Measurements from ENCODE around the gene CDKN2B.
A peak's percentile ranks its signal among the peaks of the same experiment; 100 is the strongest.

Gene CDKN2B

DNA sequence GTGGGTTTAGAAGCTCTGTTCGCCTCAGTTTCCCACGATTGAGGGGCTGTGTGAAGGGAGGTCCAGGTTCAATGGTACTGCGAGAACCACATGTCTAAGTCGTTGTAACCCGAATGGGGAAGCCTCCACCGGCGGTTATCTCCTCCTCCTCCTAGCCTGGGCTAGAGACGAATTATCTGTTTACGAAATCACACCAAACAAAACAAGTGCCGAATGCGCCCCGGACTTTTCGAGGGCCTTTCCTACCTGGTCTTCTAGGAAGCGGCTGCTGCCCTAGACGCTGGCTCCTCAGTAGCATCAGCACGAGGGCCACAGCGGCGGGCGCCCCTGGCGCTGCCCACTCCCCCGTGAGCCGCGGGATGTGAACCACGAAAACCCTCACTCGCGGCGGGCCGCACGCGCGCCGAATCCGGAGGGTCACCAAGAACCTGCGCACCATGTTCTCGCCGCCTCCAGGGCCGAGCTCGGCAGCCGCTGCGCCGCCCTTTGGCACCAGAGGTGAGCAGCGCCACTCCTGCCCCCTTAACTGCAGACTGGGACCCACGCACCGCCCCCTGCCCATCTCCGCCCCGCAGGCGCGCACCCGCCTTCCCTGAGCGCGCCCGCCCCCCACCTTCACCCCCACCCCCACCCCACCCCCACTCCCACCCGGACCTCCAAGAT is 15.1 kb downstream of the CDKN2B start, which contains the start of gene CDKN2A:
Gene CDKN2A (minus strand): TSS at position 500 of the 663 bp plus-strand sequence.
- peak; percentile 66 for DNase-seq

DNA sequence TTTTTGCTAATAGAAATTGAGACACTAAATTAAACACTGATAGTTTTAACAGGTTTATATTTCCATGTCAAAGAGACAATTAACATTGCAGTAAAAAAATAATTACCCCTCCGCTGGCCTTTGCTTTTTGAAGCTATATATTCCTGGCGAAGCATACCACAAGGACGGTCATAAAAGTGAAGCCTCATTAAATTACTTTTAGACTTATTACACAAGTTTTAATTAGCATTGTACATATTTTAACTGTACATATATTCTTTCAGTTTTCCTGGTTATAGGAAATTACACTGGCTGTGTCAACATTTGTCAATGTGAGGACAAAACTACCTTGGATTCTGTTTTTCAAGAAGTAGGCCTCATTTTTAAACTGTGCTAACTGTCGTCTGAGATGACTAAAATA is 16.1 kb downstream of the CDKN2B start:
- no peak for DNase-seq

DNA sequence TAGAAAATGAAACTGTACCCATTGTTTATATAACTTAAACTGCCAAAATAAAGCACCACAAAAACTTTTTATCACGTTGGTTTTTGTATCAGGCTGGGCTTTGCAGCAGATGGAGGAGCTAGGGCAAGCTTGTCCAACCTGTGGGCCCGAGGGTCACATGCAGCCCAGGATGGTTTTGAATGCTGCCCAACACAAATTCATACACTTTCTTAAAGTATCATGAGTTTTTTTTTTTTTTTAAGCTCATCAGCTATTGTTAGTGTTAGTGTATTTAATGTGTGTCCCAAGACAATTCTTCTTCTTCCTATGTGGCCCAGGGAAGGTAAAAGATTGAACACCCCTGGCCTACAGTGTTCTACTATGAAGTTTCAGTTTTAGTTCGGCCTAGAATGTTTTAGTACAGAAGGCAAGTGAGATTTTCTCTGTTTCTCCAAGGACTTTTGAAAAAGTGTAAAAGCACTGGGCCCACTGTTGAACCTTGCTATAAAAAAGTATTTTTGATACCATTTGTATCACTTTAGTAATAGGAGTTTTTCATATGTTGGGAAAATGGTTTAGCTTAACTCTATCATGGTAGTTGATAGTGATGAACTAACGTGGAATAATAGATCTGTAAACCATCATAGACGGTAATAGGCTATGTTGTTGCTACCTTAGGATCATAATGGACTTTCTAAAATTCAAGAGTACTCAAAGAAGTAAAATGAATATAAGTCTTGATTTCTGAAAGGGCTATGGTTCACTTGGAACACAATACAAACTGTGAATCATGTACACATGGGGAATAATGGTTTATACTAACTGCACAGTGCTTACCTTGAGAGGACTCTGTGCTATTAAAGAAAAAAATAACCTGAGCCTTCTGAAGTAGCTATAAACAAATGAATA is 17.8 kb downstream of the CDKN2B start:
- no peak for DNase-seq

DNA sequence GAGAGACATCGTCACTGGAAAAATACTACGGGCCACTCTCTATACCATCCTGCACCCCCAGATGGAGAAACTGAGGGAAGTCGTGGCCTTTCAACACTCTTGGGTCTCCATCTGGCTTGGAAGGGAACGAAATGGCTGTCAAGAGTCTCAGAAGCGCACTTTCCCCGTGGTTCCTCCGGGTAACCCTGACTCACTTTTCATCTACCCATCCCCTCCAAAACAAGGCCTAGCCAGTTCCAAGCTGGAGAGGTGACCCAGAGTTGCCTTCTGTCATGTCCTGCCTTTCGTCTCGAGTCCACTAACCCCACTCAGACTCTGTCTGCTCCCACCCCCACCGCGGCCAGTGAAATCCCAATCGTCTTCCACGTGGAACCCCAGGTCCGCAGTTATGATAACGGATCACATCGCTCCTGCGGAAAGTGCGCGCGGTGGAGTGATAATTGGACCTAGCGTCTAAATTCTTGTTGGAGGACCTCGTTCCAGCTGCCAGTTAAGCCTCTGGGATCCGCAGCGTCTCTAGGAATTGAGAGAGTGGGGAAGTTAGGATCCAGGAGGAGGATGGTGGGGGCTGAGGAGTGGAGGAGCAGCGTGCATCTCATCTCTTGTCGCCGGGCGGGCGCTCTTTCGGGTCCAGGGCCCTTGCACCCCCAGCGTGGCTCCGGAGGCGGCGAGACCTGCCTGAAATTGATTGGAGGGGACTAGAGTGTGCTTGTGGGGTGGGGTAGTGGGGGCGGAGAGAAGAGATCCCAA is 19.5 kb downstream of the CDKN2B start:
- DNase-seq: no peak

DNA sequence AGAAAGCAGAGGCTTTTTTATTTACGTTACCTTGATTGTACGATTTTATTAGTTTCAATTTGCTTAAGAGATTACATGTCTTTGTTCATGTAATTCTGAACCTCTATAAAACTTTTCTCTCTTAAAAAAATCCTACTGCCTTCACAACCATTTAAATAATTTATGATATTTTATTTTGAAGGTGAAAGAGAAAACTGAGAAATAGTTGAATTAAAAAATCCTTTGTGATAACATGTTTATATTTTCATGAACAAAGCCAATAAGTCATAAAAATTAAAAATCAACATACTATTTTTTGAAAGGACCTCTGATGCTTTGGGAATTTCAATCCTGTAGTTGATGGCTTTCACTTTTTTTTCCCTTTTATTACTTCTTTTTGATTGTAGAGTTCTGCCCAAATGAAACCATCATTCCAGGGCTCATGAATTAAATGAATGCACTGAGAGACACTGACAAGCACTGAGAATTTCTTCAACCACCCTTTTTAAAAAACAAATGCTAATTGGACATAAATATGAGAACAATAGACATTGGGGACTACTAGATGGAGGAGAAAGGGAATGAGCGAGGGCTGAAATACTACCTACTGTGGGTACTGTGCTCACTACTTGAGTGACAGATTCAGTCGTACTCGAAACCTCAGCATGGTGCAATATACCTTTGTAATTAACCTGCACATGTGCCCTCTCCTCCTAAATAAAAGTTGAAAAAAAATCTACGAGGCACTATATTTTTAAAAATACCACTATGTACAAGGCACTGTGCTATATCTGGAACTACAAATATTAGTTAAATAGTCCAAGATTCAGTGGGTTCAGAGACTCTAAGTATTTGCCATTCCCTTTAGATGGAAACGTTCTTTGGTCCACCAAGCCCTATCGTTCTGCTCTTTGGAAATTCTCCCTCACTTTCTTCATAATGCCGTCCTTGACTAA is 20.8 kb downstream of the CDKN2B start:
- no peak for DNase-seq

DNA sequence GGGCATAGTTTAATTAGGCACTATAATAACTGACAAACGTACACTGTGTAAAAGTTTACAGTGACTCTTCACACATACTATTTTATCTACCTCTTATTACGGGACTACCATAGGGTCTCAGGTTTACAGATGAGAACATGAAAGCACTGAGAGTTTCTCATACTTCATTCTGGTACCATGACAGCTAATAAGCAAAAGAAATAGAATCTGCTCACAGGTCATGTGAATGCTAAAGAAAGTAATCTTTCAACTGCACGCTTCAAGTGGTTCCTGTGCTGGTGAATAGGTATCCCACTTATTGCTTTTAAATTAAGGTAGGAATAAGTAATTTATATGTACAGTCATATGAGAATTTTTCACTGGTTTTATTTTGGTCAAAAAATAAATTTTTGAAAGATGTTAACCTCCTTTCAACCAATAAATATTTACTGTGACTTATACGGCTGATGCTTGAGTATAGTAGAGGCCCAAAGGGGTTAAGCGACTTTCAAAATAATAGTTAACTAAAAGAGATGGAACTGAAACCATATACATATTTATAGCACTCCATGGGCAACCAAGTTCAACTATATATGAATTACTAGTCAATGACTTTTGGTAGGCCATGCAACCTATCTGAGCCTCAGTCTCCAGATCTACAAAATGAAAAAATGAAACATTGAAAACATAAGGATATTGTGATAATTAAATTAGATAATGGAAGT is 23.0 kb downstream of the CDKN2B start:
- no peak for DNase-seq

DNA sequence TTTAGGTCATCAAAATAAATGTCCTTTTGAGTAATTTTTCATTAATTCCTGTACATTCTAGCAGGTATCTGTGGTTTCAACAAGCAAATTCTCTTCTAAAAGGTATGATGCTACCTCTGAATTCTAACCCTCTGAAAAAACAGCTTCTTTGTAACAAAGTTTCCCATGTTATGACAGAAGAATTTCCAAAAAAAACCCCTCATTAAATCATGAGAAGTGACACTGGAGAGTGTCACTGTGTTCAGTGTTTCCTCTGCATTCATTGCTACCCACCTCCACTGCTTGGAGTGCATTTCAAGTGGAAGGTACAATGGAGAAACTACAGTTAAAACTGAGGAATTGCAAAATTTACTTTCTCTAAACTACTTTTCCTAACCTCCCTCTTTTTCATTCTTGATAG is 25.0 kb downstream of the CDKN2B start:
- DNase-seq: no peak

DNA sequence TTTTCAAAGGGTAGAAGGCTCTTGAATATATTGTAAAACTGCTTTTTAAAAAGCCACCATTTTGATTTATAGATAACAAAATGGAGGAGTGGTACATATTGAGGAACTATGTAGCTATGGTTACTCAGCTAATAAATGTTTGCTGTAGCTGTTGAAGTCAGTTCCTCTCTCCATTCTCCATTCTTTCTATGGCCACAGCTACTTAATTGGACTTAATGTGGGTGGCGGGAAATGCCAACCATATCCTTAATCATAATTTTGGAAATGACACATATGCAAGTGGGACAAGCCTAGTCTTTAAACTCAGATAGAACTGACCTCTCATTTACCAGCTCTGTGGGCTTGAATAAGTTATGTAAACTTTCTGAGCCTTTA is 25.6 kb downstream of the CDKN2B start:
- no peak for DNase-seq

DNA sequence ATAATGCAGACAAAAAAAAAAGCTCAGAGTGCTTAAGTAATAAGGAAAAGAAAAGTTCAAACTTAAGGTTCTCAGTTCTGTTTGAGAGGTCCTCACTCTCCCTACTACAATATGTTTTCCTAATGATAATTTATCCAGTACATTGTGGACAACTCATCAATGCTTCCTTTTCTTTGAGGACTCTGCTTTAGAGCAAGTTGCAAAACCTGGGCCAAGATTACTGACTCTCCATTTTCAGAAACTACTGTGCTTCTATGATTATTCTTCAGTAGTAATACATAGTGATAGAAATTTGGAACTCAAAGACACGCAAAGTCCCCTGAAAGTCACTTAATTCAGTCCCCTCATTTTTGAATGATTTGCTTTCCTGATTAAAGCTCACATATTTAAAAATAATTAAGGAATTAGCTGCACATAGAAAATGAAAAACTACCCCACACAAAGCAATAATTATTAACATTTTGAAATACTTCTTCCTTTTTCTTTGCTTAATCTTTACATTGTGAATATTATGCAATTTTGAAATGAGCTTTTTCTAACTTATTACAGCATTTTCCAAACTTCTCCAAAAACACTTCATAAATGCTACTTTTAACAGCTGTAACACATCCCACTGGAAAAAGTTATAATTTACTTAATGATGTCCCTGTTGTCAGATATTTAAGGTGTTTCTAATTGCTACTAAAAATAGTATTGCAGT is 26.1 kb downstream of the CDKN2B start:
- no peak for DNase-seq

DNA sequence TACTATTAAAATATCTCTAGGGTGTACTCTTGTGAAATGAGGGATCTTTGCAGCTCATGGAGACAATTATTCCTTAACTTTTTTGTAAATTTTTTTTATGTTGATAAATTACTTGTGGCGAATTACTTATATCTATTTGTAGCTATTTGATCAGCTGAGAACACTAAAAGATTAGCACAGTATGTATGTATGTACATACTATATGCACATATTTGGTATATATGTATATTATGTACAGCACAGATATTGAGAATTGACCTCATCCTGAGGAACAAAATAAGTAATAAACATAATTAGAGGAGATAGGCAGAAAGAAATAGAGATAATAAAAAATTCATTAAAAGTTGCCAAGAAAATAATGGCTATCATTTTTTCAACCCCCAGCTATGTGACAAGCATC is 26.7 kb downstream of the CDKN2B start:
- DNase-seq: no peak

DNA sequence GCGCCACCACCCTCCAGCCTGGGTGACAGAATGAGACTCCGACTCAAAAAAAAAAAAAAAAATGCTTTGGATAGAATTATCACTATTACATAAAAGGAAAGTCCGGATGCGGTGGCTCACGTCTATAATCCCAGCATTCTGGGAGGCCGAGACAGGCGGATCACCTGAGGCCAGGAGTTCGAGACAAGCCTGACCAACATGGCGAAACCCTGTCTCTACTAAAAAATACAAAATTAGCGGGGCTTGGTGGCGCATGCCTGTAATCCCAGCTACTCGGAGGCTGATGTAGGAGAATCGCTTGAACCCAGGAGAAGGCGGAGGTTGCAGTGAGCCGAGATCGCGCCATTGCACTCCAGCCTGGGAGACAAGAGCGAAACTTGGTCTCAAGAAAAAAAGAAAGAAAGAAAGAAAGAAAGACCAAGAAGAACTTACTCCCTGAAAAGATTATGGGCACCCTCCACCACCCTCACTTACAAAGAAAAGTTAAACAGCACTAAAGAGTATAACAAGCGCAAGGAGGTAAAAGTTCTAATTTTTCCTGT is 32.7 kb downstream of the CDKN2B start:
- no peak for DNase-seq

DNA sequence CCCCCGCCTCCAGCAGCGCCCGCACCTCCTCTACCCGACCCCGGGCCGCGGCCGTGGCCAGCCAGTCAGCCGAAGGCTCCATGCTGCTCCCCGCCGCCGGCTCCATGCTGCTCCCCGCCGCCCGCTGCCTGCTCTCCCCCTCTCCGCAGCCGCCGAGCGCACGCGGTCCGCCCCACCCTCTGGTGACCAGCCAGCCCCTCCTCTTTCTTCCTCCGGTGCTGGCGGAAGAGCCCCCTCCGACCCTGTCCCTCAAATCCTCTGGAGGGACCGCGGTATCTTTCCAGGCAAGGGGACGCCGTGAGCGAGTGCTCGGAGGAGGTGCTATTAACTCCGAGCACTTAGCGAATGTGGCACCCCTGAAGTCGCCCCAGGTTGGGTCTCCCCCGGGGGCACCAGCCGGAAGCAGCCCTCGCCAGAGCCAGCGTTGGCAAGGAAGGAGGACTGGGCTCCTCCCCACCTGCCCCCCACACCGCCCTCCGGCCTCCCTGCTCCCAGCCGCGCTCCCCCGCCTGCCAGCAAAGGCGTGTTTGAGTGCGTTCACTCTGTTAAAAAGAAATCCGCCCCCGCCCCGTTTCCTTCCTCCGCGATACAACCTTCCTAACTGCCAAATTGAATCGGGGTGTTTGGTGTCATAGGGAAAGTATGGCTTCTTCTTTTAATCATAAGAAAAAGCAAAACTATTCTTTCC is 34.2 kb downstream of the CDKN2B start:
- peak; percentile 40 for DNase-seq

DNA sequence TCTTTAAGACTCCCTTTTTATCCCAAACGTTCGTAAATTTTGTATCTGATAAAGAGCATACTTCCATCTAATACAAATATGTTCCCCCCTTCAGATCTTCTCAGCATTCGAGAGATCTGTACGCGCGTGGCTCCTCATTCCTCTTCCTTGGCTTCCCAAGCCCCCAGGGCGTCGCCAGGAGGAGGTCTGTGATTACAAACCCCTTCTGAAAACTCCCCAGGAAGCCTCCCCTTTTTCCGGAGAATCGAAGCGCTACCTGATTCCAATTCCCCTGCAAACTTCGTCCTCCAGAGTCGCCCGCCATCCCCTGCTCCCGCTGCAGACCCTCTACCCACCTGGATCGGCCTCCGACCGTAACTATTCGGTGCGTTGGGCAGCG is 34.8 kb downstream of the CDKN2B start:
- no peak for DNase-seq

DNA sequence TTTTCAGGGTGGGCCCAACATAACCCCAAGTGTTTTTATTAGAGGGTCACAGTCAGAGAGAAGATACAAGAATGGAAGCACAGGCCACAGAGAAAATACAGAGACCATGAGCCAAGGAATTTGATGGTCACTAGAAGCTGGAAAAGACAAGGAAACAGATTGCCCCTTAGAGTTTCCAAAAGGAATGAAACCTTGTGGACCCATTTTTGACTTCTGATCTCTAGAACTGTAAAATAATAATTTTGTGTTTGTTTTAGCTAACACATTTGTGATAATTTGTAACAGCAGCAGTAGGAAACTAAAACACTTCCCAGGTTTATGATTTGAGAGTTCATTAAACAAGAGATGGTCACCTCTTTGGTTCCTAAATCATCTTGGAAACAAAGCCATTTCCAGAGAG is 36.7 kb downstream of the CDKN2B start:
- no peak for DNase-seq

DNA sequence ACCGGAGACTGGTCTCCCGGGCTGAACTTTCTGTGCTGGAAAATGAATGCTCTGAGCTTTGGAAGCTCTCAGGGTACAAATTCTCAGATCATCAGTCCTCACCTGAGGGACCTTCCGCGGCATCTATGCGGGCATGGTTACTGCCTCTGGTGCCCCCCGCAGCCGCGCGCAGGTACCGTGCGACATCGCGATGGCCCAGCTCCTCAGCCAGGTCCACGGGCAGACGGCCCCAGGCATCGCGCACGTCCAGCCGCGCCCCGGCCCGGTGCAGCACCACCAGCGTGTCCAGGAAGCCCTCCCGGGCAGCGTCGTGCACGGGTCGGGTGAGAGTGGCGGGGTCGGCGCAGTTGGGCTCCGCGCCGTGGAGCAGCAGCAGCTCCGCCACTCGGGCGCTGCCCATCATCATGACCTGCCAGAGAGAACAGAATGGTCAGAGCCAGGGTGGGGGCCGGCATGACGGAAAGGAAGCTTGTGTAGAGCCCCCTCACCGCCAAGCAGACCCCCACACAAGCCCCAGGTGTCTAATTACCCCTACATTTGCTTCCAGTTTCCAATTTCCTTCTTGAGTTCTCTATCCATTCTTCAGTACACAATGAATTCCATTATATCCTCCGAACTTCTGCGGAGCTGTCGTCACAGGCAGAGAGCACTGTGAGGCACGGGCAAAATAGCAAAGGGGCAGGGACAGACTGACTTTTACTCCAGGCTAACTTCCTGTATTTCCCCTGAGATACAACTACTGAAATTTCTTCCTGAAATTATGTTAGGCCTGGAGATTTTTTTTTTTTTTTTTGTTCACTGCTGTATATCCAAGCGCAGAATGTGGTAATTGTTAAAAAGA is 38.1 kb downstream of the CDKN2B start:
- DNase-seq: no peak

DNA sequence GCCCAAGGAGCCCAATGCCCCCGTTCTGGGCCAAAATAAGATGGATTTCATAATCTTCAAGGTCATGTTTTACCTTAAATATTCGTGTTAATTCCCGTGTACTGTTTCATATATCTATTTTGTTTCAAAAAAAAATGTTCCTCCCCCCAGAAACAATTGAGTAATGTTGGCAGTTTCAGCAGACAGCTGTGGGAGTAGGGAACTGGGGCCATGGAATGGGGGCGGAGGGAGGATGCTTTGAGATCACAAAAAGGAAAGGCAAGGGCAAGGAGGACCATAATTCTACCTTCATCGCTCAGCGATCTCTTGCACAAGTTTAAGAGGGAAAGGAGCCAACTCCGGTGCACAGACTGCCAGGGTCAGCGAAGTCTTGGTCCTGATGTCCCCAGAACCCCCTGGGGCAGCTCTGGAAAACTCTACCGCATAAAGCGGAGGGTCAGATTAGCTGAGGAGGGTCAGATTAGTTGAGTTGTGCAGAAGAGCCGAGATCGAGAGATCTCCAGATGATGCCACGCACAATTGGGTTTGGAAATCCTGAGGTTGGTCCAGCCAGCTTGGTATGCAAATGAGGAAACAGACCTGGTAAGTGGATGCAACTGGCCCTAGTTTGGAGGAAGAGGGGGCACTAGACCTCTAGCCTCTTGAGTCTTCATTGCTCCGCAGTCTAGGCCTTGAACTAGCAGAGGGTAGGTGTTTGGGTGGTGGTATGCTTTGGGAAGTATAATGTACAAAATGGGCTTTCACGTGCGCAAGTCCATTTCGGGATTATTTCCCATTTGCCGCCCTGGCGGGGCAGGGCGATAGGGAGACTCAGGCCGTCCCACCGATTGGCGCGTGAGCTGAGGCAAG is 38.9 kb downstream of the CDKN2B start:
- no peak for DNase-seq

DNA sequence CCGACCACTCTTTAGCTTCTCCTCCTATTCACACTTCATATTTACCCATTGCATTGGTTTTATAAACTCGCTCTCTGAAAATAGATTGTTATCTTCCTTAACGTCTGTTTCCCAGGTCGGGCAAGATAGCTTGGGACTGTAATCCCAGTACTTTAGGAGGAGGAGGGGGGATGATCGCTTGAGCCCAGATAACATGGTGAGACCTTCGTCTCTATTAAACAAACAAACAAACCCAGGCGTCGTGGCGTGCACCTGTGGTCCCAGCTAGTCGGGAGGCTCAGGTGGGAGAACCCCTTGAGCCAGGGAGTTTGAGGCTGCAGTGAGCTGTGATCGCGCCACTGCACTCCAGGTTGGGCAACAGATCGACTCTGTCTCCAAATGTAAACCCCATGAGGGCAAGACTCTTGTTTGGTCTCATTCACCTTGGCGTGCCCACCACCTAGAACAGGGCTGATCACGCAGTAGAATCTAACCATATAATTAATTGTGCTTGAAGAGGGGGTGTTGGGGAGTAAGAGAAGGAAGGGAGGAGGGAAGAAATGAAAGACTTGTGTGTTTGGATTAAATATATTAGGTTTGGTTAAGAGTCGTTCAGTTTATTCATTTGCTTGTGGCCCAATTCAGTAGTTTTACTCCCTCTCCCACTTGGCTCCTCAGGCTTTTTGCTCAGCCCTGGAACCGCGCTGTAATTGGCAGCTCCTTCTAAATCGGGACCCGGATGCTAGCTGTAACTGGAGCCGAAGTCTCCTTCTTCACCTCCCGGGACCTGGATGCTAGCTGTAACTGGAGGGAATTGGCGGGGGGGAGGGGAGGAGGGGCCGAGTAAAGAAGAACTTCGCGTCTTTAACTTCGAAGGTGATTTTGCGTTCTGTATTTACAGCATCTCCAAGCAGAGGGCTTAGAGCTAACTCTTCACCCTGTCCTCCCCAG is 39.8 kb downstream of the CDKN2B start:
- DNase-seq: no peak

All from CD4-positive, alpha-beta T cell treated with Interleukin-21 for 1 hour (primary cell).